Fibroblast of lung (primary cell): Measurements from ENCODE around the gene SPDYE18.
"Not testable (repeated sequence)": the region's sequence is repeated elsewhere in the genome, so short reads cannot be mapped to it uniquely, and the experiment has no call there.

Source experiments
- CTCF ChIP-seq, 2 donors: IDR thresholded peaks in 1 of 2; conservative IDR thresholded peaks in 1 of 2; 1 replicate in 1 of 2; 2 replicates in 1 of 2; pipeline ENCODE4 v1.5.1; 2011 to 2012; ENCODE audit warnings: low read length in 2 of 2, control low read depth in 1 of 2, inconsistent platforms in 1 of 2, low read depth in 1 of 2, mild to moderate bottlenecking in 1 of 2
- EZH2 ChIP-seq: IDR thresholded peaks from 2 replicates; pipeline ENCODE4 v1.5.1; 2012; ENCODE audit warnings: low read length, control low read depth, mild to moderate bottlenecking; ENCODE audit errors: missing control alignments

- TF ChIP-seq CTCF (conservative IDR thresholded peaks at IDR 0.05 in 1 of 2, IDR thresholded peaks at IDR 0.05 in 1 of 2; ENCODE audit: low read depth in 1 of 2, low read length in 2 of 2); EZH2: not testable (repeated sequence)
Measured at GRCh38 chr7:77079624-77080023, 17.3 kb upstream of the SPDYE18 start.
